Mesothelial cell of epicardium (in vitro differentiated cells): Measurements from ENCODE around the gene NAP1L1. TPM values are rescaled to one million over a fixed set of nuclear protein-coding genes. Genes with fewer than 3 reads are reported as not detected.

Source experiments
- DNase-seq, 2 experiments: peaks; one replicate each; pipeline ENCODE4 v3.0.0; 2021; ENCODE audit warnings: low spot score in 2 of 2; ENCODE audit not compliant: unreplicated experiment in 2 of 2
- H3K27ac Mint-ChIP-seq: 2 replicates; pipeline ENCODE4 v1.8.0; 2021; ENCODE audit warnings: mixed read lengths
- H3K27me3 Mint-ChIP-seq: 2 replicates; pipeline ENCODE4 v1.8.0; 2021; ENCODE audit warnings: low read depth, mixed read lengths
- H3K36me3 Mint-ChIP-seq: 2 replicates; pipeline ENCODE4 v1.8.0; 2021; ENCODE audit warnings: mixed read lengths
- H3K4me1 Mint-ChIP-seq: 2 replicates; pipeline ENCODE4 v1.8.0; 2021; ENCODE audit warnings: mixed read lengths
- H3K4me3 Mint-ChIP-seq: 2 replicates; pipeline ENCODE4 v1.8.0; 2021; ENCODE audit warnings: mild to moderate bottlenecking, moderate library complexity, mixed read lengths
- H3K9me3 Mint-ChIP-seq: 2 replicates; pipeline ENCODE4 v1.8.0; 2021; ENCODE audit warnings: mixed read lengths
- CTCF ChIP-seq: fragments of 200-600 bp; sonication (generic); IDR thresholded peaks from one replicate; pipeline ENCODE4 v1.5.0; 2021; ENCODE audit warnings: antibody characterized with exemption; ENCODE audit not compliant: unreplicated experiment
- total RNA-seq: library from RNA; stranded (reverse); gene quantifications from 3 replicates; pipeline ENCODE4 v1.2.1, GENCODE V29; 2021

The NAP1L1 gene
- total RNA-seq, 1 donor from 2014 or later: 887 TPM

GRCh38 chr12:76031414-76032042, 53.0 kb downstream of the NAP1L1 start, which contains the start of gene PHLDA1:
TSS of gene PHLDA1 (minus strand) at chr12:76031776.
- Mint-ChIP-seq H3K36me3 (no peaks in the 10 kb centered on the region), H3K4me3 (peak within 1 kb of the TSS; percentile 94), H3K27me3 (no peaks in the 10 kb centered on the region), H3K27ac (peak within 1 kb of the TSS; percentile 96), H3K4me1 (peaks cover 48% of the 10 kb centered on the region), H3K9me3 (no peaks in the 10 kb centered on the region)
- peak; percentile 46 for TF ChIP-seq CTCF
- peak; percentile 79 to 89 for DNase-seq

GRCh38 chr12:76031081-76031413, 53.4 kb downstream of the NAP1L1 start:
- Mint-ChIP-seq H3K36me3 (no peaks in the 10 kb centered on the region), H3K27ac (peak overlapping the region; percentile 91), H3K4me3 (peak overlapping the region; percentile 94), H3K4me1 (peaks cover 51% of the 10 kb centered on the region), H3K27me3 (no peaks in the 10 kb centered on the region), H3K9me3 (no peaks in the 10 kb centered on the region)
- TF ChIP-seq CTCF: no peak
- DNase-seq: no peak

GRCh38 chr12:76030341-76031080, 54.0 kb downstream of the NAP1L1 start:
- peak in 1 of 2 experiments; percentile 51 for DNase-seq
- peak overlapping the region; percentile 94 for H3K4me3 Mint-ChIP-seq
- H3K27me3 Mint-ChIP-seq: no peaks in the 10 kb centered on the region
- H3K27ac Mint-ChIP-seq: peak overlapping the region; percentile 91
- no peaks in the 10 kb centered on the region for H3K9me3 Mint-ChIP-seq
- TF ChIP-seq CTCF: no peak
- peaks cover 53% of the 10 kb centered on the region for H3K4me1 Mint-ChIP-seq
- H3K36me3 Mint-ChIP-seq: no peaks in the 10 kb centered on the region

GRCh38 chr12:76029982-76030340, 54.5 kb downstream of the NAP1L1 start:
- H3K4me3 Mint-ChIP-seq: peak overlapping the region; percentile 94
- peaks cover 53% of the 10 kb centered on the region for H3K4me1 Mint-ChIP-seq
- H3K36me3 Mint-ChIP-seq: no peaks in the 10 kb centered on the region
- no peaks in the 10 kb centered on the region for H3K9me3 Mint-ChIP-seq
- H3K27ac Mint-ChIP-seq: peak overlapping the region; percentile 91
- peak in 1 of 2 experiments; percentile 49 for DNase-seq
- no peaks in the 10 kb centered on the region for H3K27me3 Mint-ChIP-seq
- TF ChIP-seq CTCF: no peak

- DNase-seq: no peak
- Mint-ChIP-seq H3K4me3 (peak overlapping the region; percentile 94), H3K27ac (peak overlapping the region; percentile 72), H3K36me3 (no peaks in the 10 kb centered on the region), H3K4me1 (peaks cover 44% of the 10 kb centered on the region), H3K27me3 (no peaks in the 10 kb centered on the region), H3K9me3 (no peaks in the 10 kb centered on the region)
- no peak for TF ChIP-seq CTCF
These were observed 55.8 kb downstream of the NAP1L1 start for GRCh38 chr12:76028571-76029277.
